Measurements from ENCODE around the gene CLMP.

Gene CLMP

GRCh38 chr11:123195188-123196059 is at the start of gene CLMP:
Gene CLMP (minus strand): TSS chr11:123195248. CDS start chr11:123194940, 308 bp downstream.
- DNase-seq: no peak

- no peak for DNase-seq
Observed at GRCh38 chr11:123241874-123242543, 47.0 kb upstream of the CLMP start.

- no peak for DNase-seq
Observed at GRCh38 chr11:123241294-123241693, 46.2 kb upstream of the CLMP start.

GRCh38 chr11:123239191-123240150 is 44.4 kb upstream of the CLMP start:
- DNase-seq: no peak

GRCh38 chr11:123238297-123238696 is 43.2 kb upstream of the CLMP start:
- no peak for DNase-seq

GRCh38 chr11:123236879-123237278 is 41.8 kb upstream of the CLMP start:
- no peak for DNase-seq

- DNase-seq: no peak
Observed at GRCh38 chr11:123235656-123236261, 40.7 kb upstream of the CLMP start.

- DNase-seq: no peak
Observed at GRCh38 chr11:123235117-123235655, 40.1 kb upstream of the CLMP start.

- no peak for DNase-seq
Observed at GRCh38 chr11:123233975-123234334, 38.9 kb upstream of the CLMP start.

GRCh38 chr11:123233280-123233974 is 38.4 kb upstream of the CLMP start:
- no peak for DNase-seq

- DNase-seq: no peak
Observed at GRCh38 chr11:123231777-123232176, 36.7 kb upstream of the CLMP start.

GRCh38 chr11:123231256-123231655 is 36.2 kb upstream of the CLMP start:
- no peak for DNase-seq

GRCh38 chr11:123230346-123230745 is 35.3 kb upstream of the CLMP start:
- no peak for DNase-seq

GRCh38 chr11:123228496-123229163 is 33.6 kb upstream of the CLMP start:
- DNase-seq: no peak

GRCh38 chr11:123227763-123228495 is 32.9 kb upstream of the CLMP start:
- DNase-seq: no peak

GRCh38 chr11:123221584-123221983 is 26.5 kb upstream of the CLMP start:
- DNase-seq: no peak

- no peak for DNase-seq
Observed at GRCh38 chr11:123221096-123221561, 26.1 kb upstream of the CLMP start.

GRCh38 chr11:123219066-123219690 is 24.1 kb upstream of the CLMP start:
- no peak for DNase-seq

- DNase-seq: no peak
Observed at GRCh38 chr11:123218451-123218850, 23.4 kb upstream of the CLMP start.

- DNase-seq: no peak
Observed at GRCh38 chr11:123217897-123218296, 22.8 kb upstream of the CLMP start.
